Measurements from ENCODE around the gene ZNRD2. TPM values are rescaled to one million over a fixed set of nuclear protein-coding genes. Genes with fewer than 3 reads are reported as not detected.
A peak's percentile ranks its signal among the peaks of the same experiment; 100 is the strongest.

ZNRD2 gene
- total RNA-seq, 1 donor from 2014 or later: 45.1 TPM

DNA sequence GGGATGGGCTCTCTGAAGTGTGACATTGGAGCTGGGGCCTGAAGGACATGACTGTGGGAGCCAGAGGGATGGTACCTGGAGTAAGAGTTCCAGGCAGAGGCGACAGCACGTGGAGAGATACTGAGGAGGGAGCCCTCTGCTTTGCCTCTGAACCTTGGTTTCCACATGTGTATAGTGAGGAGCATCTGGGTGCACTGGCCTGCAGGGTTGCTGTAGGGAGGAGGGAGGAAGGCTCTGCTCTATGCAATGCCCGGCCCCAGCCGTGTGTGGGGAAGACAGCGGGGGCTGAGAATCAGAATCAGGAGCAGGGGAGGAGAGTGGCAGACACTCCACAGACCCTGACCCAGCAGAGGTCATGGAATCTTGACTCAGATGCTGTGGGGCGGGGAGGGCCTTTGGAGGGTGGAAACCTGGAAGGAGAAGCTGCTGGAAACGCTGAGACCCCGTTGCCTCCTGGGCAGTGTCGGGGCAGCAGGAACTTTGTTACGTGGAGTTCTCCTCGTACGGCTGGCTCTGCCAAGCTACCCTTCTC, 41.4 kb upstream of the ZNRD2 start:
- Histone ChIP-seq H3K27ac (ENCODE audit: low read depth, low read length) (no peak overlapping the region), H4K20me1 (ENCODE audit: insufficient read depth, low read length) (peaks cover 73% of the 10 kb centered on the region), H3K9ac (ENCODE audit: low read length) (no peak overlapping the region), H3K9me3 (ENCODE audit: insufficient read depth, low read depth, low read length) (no peaks in the 10 kb centered on the region), H3K4me2 (ENCODE audit: low read length) (no peak overlapping the region), H3K79me2 (ENCODE audit: insufficient read depth, low read length) (peaks cover 39% of the 10 kb centered on the region), H3K4me1 (ENCODE audit: insufficient read depth, low read length) (peaks cover 14% of the 10 kb centered on the region), H3K4me3 (ENCODE audit: insufficient read depth, low read depth, low read length) (no peak overlapping the region), H3K36me3 (ENCODE audit: insufficient read depth, low read length) (peaks cover 18% of the 10 kb centered on the region), H2AFZ (ENCODE audit: low read depth, low read length) (no peak overlapping the region), H3K27me3 (ENCODE audit: insufficient read depth, low read length) (no peaks in the 10 kb centered on the region)
- no peak for DNase-seq (ENCODE audit: low read depth)
- Mint-ChIP-seq H3K27ac (ENCODE audit: unreplicated experiment) (peak overlapping the region; percentile 31), H3K4me3 (ENCODE audit: unreplicated experiment) (no peak overlapping the region), H3K9me3 (ENCODE audit: unreplicated experiment) (peaks cover 4% of the 10 kb centered on the region), H3K27me3 (ENCODE audit: low read depth, unreplicated experiment) (no peaks in the 10 kb centered on the region), H3K36me3 (ENCODE audit: low read depth, unreplicated experiment) (peaks cover 20% of the 10 kb centered on the region), H3K4me1 (ENCODE audit: low read depth, unreplicated experiment) (peaks cover 19% of the 10 kb centered on the region)
- no peak for FAIRE-seq
- TF ChIP-seq EZH2 (IDR thresholded peaks at IDR 0.05; ENCODE audit: insufficient read depth, low read length): no peak
- TF ChIP-seq, protein P1, sequence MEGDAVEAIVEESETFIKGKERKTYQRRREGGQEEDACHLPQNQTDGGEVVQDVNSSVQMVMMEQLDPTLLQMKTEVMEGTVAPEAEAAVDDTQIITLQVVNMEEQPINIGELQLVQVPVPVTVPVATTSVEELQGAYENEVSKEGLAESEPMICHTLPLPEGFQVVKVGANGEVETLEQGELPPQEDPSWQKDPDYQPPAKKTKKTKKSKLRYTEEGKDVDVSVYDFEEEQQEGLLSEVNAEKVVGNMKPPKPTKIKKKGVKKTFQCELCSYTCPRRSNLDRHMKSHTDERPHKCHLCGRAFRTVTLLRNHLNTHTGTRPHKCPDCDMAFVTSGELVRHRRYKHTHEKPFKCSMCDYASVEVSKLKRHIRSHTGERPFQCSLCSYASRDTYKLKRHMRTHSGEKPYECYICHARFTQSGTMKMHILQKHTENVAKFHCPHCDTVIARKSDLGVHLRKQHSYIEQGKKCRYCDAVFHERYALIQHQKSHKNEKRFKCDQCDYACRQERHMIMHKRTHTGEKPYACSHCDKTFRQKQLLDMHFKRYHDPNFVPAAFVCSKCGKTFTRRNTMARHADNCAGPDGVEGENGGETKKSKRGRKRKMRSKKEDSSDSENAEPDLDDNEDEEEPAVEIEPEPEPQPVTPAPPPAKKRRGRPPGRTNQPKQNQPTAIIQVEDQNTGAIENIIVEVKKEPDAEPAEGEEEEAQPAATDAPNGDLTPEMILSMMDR (IDR thresholded peaks at IDR 0.05; ENCODE audit: insufficient read depth, low read depth, low read length): no peak

DNA sequence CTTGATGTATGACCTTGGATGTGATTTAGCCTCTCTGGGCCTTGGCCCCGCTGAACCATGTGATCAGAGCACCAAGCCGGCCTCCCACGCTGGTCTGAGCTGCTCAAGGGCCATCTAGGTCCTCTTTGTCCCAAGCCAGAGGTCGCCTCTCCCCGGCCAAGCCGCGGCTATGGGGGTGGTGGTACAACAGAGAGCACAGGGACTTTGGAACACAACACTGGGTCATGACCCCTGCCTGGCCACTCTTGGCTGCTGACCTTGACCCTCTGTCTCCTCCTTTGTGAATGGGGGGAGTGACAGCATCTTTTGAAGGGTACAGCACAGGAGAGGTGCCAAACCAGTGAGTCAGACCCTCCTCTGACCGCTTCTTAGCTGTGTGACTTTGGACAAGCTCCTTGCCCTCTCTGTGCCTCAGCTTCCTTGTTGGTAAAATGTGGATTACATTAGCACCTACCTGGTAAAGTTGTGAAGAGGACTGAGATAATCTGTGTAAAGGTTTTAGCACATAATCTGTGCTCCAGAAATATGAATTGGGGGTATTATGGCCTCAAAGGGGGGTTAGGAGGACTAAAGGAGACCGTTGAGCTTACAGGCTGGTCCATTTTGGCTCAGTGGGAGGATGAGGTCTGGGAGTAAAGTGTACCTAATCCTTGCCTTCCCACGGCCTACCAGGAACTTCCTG, 40.7 kb upstream of the ZNRD2 start:
- TF ChIP-seq, protein P1 (IDR thresholded peaks at IDR 0.05; ENCODE audit: insufficient read depth, low read depth, low read length): no peak
- no peak for TF ChIP-seq EZH2 (IDR thresholded peaks at IDR 0.05; ENCODE audit: insufficient read depth, low read length)
- H3K27ac ChIP-seq (ENCODE audit: low read depth, low read length): no peak overlapping the region
- H3K4me1 ChIP-seq (ENCODE audit: insufficient read depth, low read length): peaks cover 10% of the 10 kb centered on the region
- peaks cover 39% of the 10 kb centered on the region for H3K79me2 ChIP-seq (ENCODE audit: insufficient read depth, low read length)
- H3K4me1 Mint-ChIP-seq (ENCODE audit: low read depth, unreplicated experiment): peaks cover 15% of the 10 kb centered on the region
- H3K4me3 Mint-ChIP-seq (ENCODE audit: unreplicated experiment): no peak overlapping the region
- H3K36me3 ChIP-seq (ENCODE audit: insufficient read depth, low read length): peaks cover 18% of the 10 kb centered on the region
- FAIRE-seq: no peak
- H3K4me3 ChIP-seq (ENCODE audit: insufficient read depth, low read depth, low read length): no peak overlapping the region
- no peak overlapping the region for H3K9ac ChIP-seq (ENCODE audit: low read length)
- H3K4me2 ChIP-seq (ENCODE audit: low read length): no peak overlapping the region
- no peak for DNase-seq (ENCODE audit: low read depth)
- H3K36me3 Mint-ChIP-seq (ENCODE audit: low read depth, unreplicated experiment): peaks cover 18% of the 10 kb centered on the region
- peaks cover 77% of the 10 kb centered on the region for H4K20me1 ChIP-seq (ENCODE audit: insufficient read depth, low read length)
- no peaks in the 10 kb centered on the region for H3K9me3 Mint-ChIP-seq (ENCODE audit: unreplicated experiment)
- H3K9me3 ChIP-seq (ENCODE audit: insufficient read depth, low read depth, low read length): no peaks in the 10 kb centered on the region
- H3K27ac Mint-ChIP-seq (ENCODE audit: unreplicated experiment): peak overlapping the region; percentile 53
- no peak overlapping the region for H2AFZ ChIP-seq (ENCODE audit: low read depth, low read length)
- H3K27me3 ChIP-seq (ENCODE audit: insufficient read depth, low read length): no peaks in the 10 kb centered on the region
- H3K27me3 Mint-ChIP-seq (ENCODE audit: low read depth, unreplicated experiment): no peaks in the 10 kb centered on the region

DNA sequence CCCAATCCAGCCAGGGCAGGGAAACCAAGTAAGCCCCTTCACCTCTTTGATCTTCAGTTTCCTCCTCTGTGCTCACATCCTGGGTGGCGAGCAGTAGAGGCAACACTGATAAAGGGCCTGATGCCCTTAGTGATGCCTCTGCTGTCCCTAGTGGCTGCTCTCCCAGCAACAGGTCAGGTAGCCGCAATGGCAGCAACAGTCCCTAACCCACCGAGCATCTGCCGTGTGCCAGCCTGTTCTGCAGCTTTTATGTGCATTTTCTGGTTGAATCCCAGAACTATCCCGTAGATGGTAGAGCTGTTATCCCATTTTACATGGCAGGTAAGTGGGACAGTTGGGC, 40.1 kb upstream of the ZNRD2 start:
- no peak for DNase-seq (ENCODE audit: low read depth)
- H3K36me3 ChIP-seq (ENCODE audit: insufficient read depth, low read length): peaks cover 18% of the 10 kb centered on the region
- H4K20me1 ChIP-seq (ENCODE audit: insufficient read depth, low read length): peaks cover 82% of the 10 kb centered on the region
- Mint-ChIP-seq H3K4me3 (ENCODE audit: unreplicated experiment) (no peak overlapping the region), H3K27ac (ENCODE audit: unreplicated experiment) (peak overlapping the region; percentile 53), H3K4me1 (ENCODE audit: low read depth, unreplicated experiment) (peaks cover 15% of the 10 kb centered on the region), H3K36me3 (ENCODE audit: low read depth, unreplicated experiment) (peaks cover 21% of the 10 kb centered on the region), H3K9me3 (ENCODE audit: unreplicated experiment) (no peaks in the 10 kb centered on the region), H3K27me3 (ENCODE audit: low read depth, unreplicated experiment) (no peaks in the 10 kb centered on the region)
- no peaks in the 10 kb centered on the region for H3K9me3 ChIP-seq (ENCODE audit: insufficient read depth, low read depth, low read length)
- H3K4me1 ChIP-seq (ENCODE audit: insufficient read depth, low read length): peaks cover 10% of the 10 kb centered on the region
- no peak overlapping the region for H3K4me2 ChIP-seq (ENCODE audit: low read length)
- no peak for FAIRE-seq
- H3K27ac ChIP-seq (ENCODE audit: low read depth, low read length): no peak overlapping the region
- no peak for TF ChIP-seq EZH2 (IDR thresholded peaks at IDR 0.05; ENCODE audit: insufficient read depth, low read length)
- TF ChIP-seq, protein P1 (IDR thresholded peaks at IDR 0.05; ENCODE audit: insufficient read depth, low read depth, low read length): peak; percentile 25
- no peak overlapping the region for H3K9ac ChIP-seq (ENCODE audit: low read length)
- peaks cover 37% of the 10 kb centered on the region for H3K79me2 ChIP-seq (ENCODE audit: insufficient read depth, low read length)
- H2AFZ ChIP-seq (ENCODE audit: low read depth, low read length): no peak overlapping the region
- H3K27me3 ChIP-seq (ENCODE audit: insufficient read depth, low read length): no peaks in the 10 kb centered on the region
- no peak overlapping the region for H3K4me3 ChIP-seq (ENCODE audit: insufficient read depth, low read depth, low read length)

All from astrocyte (in vitro differentiated cells and primary cell).